ENCODE measurements around the gene KCNH1. TPM values are rescaled to one million over a fixed set of nuclear protein-coding genes. Genes with fewer than 3 reads are reported as not detected.

Gene KCNH1
- polyA plus RNA-seq, 2 of the 4 experiments (the other 2 are of a cell fraction): 5.1 to 7.9 TPM

- no peak overlapping the region for H3K27ac ChIP-seq
- POLR2A ChIA-PET: no interaction called here
Measured at GRCh38 chr1:210722410-210723081, 411.4 kb downstream of the KCNH1 start.

GRCh38 chr1:210715072-210715471 is 418.9 kb downstream of the KCNH1 start:
- H3K4me3 ChIP-seq: no peak overlapping the region
- H3K4me1 ChIP-seq: peaks cover 6% of the 10 kb centered on the region; the same call in 1 of the 3 replicates
- DNase-seq (ENCODE audit: low read depth in 1 of 2, low spot score in 1 of 2) (no peak), ATAC-seq (peak in 1 of 2 experiments; percentile 27; a peak in 1 of 6 replicates), FAIRE-seq (no peak)
- no peaks in the 10 kb centered on the region for H3K9me3 ChIP-seq
- no peak overlapping the region for H3K27ac ChIP-seq
- ChIA-PET POLR2A (no interaction called here), CTCF (interaction anchor here (1.4 kb wide), 1 partner anchor 10 kb away, joined by 3 read pairs; no protein-coding TSS in a partner anchor)
- H3K4me2 ChIP-seq: no peak overlapping the region
- TF ChIP-seq FOSL2 (IDR thresholded peaks at IDR 0.05) (no peak), FOSL2 (CRISPR knock-in tag; IDR thresholded peaks at IDR 0.05) (peak; percentile 8; the same call in 1 of the 2 replicates), EHMT2 (IDR thresholded peaks at IDR 0.05; ENCODE audit: low read depth) (no peak)

More at GRCh38 chr1:210722410-210723081, 411.4 kb downstream of the KCNH1 start:
- CTCF ChIA-PET: no interaction called here
- 23% methylated on average over 1 of the region's 1 CpG for WGBS (ENCODE audit: missing lambda C conversion rate)
- H3K9me3 ChIP-seq: no peaks in the 10 kb centered on the region
- H3K4me2 ChIP-seq: no peak overlapping the region
- ATAC-seq (no peak), DNase-seq (ENCODE audit: low read depth in 1 of 2, low spot score in 1 of 2) (no peak), FAIRE-seq (no peak)
- H3K4me1 ChIP-seq: peaks cover 8% of the 10 kb centered on the region; the same call in 2 of the 3 replicates
- no peak overlapping the region for H3K4me3 ChIP-seq
- no peak for TF ChIP-seq PBX3 (IDR thresholded peaks at IDR 0.05)
- TF ChIP-seq JUN (IDR thresholded peaks at IDR 0.05): no peak
- TF ChIP-seq JUNB (IDR thresholded peaks at IDR 0.05): no peak
- no peak for TF ChIP-seq ATOH8 (CRISPR knock-in tag; IDR thresholded peaks at IDR 0.05; ENCODE audit: low read depth)
- no peak for TF ChIP-seq PHF8 (IDR thresholded peaks at IDR 0.05; ENCODE audit: borderline replicate concordance, low read depth)
- TF ChIP-seq NFE2L2 (conservative IDR thresholded peaks at IDR 0.05; ENCODE audit: low read length): no peak
- no peak for TF ChIP-seq BHLHE40 (IDR thresholded peaks at IDR 0.05; ENCODE audit: low read depth, low read length)
- no peak for TF ChIP-seq CBX8 (IDR thresholded peaks at IDR 0.05)
- TF ChIP-seq POLR2A (IDR thresholded peaks at IDR 0.05; ENCODE audit: low read length): no peak
- TF ChIP-seq KDM1A (IDR thresholded peaks at IDR 0.05; ENCODE audit: low read depth): no peak
- TF ChIP-seq ZSCAN20 (CRISPR knock-in tag; IDR thresholded peaks at IDR 0.05): no peak
- no peak for TF ChIP-seq REST (IDR thresholded peaks at IDR 0.05)
- TF ChIP-seq FOXS1 (CRISPR knock-in tag; IDR thresholded peaks at IDR 0.05): no peak
- TF ChIP-seq CEBPB (IDR thresholded peaks at IDR 0.05): no peak
- TF ChIP-seq RNF2 (IDR thresholded peaks at IDR 0.05; ENCODE audit: borderline replicate concordance, low read depth): no peak
- TF ChIP-seq TP53 (CRISPR knock-in tag; IDR thresholded peaks at IDR 0.05): no peak

Data from A549 (cell line).